ENCODE data around the gene GAB1. TPM values are rescaled to one million over a fixed set of nuclear protein-coding genes. Genes with fewer than 3 reads are reported as not detected.

The GAB1 gene
- total RNA-seq, 1 donor from 2014 or later: 44.6 TPM

DNA sequence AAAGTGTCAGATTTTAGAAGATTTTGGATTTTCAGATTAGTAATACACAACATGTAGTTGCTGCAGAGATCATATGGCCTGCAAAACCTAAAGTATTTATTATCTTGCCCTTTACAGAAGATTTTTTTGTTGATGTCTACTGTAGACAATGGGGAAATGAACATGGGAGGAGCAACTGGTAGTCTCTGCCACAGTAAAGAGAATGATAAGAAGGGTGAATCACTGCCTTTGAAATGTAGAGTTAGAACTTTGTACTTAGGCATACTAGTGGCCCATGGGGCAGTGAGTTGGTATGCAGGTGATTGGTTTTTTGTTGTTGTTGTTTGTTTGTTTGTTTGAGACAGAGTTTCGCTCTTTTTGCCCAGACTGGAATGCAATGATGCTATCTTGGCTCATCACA is 50.1 kb downstream of the GAB1 start:
- peaks cover 3% of the 10 kb centered on the region for H3K36me3 Mint-ChIP-seq
- H3K27me3 Mint-ChIP-seq (ENCODE audit: low read depth): no peaks in the 10 kb centered on the region
- no peak overlapping the region for H3K4me3 Mint-ChIP-seq
- no peaks in the 10 kb centered on the region for H3K9me3 Mint-ChIP-seq
- H3K4me1 Mint-ChIP-seq: peaks cover 53% of the 10 kb centered on the region
- TF ChIP-seq, protein P1, sequence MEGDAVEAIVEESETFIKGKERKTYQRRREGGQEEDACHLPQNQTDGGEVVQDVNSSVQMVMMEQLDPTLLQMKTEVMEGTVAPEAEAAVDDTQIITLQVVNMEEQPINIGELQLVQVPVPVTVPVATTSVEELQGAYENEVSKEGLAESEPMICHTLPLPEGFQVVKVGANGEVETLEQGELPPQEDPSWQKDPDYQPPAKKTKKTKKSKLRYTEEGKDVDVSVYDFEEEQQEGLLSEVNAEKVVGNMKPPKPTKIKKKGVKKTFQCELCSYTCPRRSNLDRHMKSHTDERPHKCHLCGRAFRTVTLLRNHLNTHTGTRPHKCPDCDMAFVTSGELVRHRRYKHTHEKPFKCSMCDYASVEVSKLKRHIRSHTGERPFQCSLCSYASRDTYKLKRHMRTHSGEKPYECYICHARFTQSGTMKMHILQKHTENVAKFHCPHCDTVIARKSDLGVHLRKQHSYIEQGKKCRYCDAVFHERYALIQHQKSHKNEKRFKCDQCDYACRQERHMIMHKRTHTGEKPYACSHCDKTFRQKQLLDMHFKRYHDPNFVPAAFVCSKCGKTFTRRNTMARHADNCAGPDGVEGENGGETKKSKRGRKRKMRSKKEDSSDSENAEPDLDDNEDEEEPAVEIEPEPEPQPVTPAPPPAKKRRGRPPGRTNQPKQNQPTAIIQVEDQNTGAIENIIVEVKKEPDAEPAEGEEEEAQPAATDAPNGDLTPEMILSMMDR (IDR thresholded peaks at IDR 0.05; ENCODE audit: unreplicated experiment): no peak
- DNase-seq (ENCODE audit: low spot score in 2 of 2, unreplicated experiment in 2 of 2): no peak
- H3K27ac Mint-ChIP-seq: no peak overlapping the region

DNA sequence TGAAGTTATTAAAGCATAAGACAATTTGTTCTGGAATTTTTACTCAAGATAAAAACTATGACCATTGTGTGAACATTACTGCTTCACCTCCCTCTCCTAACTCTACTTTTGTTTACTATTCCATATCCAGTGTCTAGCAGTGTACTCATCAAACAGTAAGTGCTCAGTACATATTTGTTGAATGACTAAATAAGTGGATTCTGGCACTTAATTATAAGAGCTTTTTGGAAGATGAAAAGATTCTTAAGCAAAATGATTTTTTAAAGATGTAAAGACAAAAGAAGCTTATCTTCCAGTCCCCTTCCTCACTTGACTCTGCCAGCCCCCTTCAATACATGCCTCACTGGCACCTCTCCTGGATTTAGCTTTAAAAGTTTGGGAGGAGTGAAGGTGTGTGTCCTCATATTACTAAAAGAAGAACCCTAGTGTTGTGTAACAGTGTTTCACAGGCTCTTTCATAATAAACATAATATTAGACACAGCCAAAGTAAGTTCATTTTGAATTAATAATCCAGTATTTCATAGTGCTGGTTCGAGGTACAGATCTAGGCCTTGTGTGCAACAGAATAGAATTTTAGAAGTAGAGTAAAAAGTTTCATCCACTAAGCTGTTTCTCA is 53.0 kb downstream of the GAB1 start:
- TF ChIP-seq, protein P1 (IDR thresholded peaks at IDR 0.05; ENCODE audit: unreplicated experiment): no peak
- H3K9me3 Mint-ChIP-seq: no peaks in the 10 kb centered on the region
- no peak overlapping the region for H3K4me3 Mint-ChIP-seq
- H3K27ac Mint-ChIP-seq: peak overlapping the region; percentile 79
- DNase-seq (ENCODE audit: low spot score in 2 of 2, unreplicated experiment in 2 of 2): no peak
- peaks cover 3% of the 10 kb centered on the region for H3K36me3 Mint-ChIP-seq
- H3K4me1 Mint-ChIP-seq: peaks cover 43% of the 10 kb centered on the region
- H3K27me3 Mint-ChIP-seq (ENCODE audit: low read depth): no peaks in the 10 kb centered on the region

DNA sequence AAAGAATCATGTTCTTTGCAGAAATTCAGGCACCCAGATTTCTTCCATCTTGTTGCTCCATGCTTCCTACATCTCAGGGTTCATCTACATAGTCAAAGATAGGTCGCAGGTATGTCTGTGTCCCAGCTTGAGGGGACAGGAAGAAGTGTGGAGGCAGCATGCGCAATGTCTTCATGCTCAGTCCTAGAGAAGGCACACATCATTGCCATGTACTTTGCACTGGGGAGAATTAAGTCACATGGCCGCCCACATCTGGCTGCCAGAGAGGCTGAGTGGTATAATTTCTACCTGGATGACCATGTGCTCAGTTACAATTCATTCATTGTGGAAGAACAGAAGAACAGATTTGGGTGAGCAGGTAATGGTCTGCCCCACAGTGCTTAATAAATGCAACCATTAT is 54.1 kb downstream of the GAB1 start:
- H3K36me3 Mint-ChIP-seq: peaks cover 3% of the 10 kb centered on the region
- H3K4me1 Mint-ChIP-seq: peaks cover 43% of the 10 kb centered on the region
- H3K9me3 Mint-ChIP-seq: no peaks in the 10 kb centered on the region
- DNase-seq (ENCODE audit: low spot score in 2 of 2, unreplicated experiment in 2 of 2): no peak
- no peak overlapping the region for H3K4me3 Mint-ChIP-seq
- TF ChIP-seq, protein P1 (IDR thresholded peaks at IDR 0.05; ENCODE audit: unreplicated experiment): no peak
- no peak overlapping the region for H3K27ac Mint-ChIP-seq
- no peaks in the 10 kb centered on the region for H3K27me3 Mint-ChIP-seq (ENCODE audit: low read depth)

DNA sequence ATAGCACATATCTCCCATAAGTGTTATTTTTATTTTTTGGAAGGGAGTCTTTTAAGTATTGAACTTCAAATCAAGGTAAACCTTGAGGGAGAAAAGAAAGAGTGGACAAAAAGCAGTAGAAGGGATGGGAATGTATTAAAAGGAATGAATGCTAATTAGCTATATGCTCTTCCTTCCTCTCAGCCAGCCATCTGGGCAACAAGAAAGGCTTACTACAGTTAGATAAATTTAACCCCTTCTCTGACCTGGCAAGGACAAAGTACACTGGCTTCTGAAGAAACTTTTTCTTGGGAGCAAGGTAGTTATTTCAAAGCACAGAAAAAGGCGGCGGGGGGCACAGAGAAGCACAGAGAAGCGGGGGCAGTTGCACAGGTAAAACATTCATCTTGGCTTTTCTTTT is 54.6 kb downstream of the GAB1 start:
- Mint-ChIP-seq H3K4me3 (no peak overlapping the region), H3K4me1 (peaks cover 45% of the 10 kb centered on the region), H3K27me3 (ENCODE audit: low read depth) (no peaks in the 10 kb centered on the region), H3K27ac (peak overlapping the region; percentile 84), H3K9me3 (no peaks in the 10 kb centered on the region), H3K36me3 (peaks cover 3% of the 10 kb centered on the region)
- no peak for DNase-seq (ENCODE audit: low spot score in 2 of 2, unreplicated experiment in 2 of 2)
- TF ChIP-seq, protein P1 (IDR thresholded peaks at IDR 0.05; ENCODE audit: unreplicated experiment): no peak

DNA sequence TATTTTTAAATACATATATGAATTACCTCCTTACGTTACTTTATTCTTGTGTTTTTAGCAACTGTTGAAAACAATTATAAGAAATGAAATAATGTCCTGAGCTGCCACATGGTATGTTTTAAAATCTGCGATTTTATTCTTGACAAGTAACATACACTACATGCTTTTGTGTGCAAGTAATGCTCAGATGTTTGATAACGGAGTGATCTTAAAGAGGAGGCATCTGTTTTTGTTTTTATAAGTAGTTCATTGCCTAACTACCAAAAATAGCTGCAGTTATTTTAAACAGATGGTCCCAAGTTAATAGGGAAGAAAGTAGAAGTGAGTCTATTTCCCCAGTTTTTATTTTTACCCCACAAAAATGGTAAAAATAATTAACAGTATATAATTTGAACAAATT is 55.2 kb downstream of the GAB1 start:
- Mint-ChIP-seq H3K36me3 (peaks cover 3% of the 10 kb centered on the region), H3K27ac (peak overlapping the region; percentile 84), H3K4me3 (no peak overlapping the region), H3K9me3 (no peaks in the 10 kb centered on the region), H3K4me1 (peaks cover 50% of the 10 kb centered on the region), H3K27me3 (ENCODE audit: low read depth) (no peaks in the 10 kb centered on the region)
- no peak for DNase-seq (ENCODE audit: low spot score in 2 of 2, unreplicated experiment in 2 of 2)
- TF ChIP-seq, protein P1 (IDR thresholded peaks at IDR 0.05; ENCODE audit: unreplicated experiment): no peak

DNA sequence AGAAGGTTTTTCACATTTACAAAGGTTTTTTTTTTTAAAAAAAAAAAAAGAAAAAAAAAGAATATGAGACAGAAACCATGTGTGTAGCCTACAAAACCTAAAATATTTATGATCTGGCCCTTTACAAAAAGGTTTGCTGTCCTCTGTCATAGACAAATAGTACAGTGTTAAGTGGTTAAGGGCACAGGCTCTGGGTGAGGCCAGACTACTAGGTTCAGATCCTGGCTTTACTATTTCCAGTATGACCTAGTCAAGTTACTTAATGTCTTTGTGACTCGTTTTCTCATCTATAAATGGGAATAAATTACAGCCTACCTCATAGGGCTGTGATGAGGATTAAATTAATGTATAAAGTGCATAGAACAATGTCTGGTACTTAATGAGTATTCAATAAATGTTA is 56.5 kb downstream of the GAB1 start:
- TF ChIP-seq, protein P1 (IDR thresholded peaks at IDR 0.05; ENCODE audit: unreplicated experiment): no peak
- Mint-ChIP-seq H3K36me3 (no peaks in the 10 kb centered on the region), H3K27ac (no peak overlapping the region), H3K27me3 (ENCODE audit: low read depth) (no peaks in the 10 kb centered on the region), H3K4me1 (peaks cover 54% of the 10 kb centered on the region), H3K9me3 (no peaks in the 10 kb centered on the region), H3K4me3 (no peak overlapping the region)
- DNase-seq (ENCODE audit: low spot score in 2 of 2, unreplicated experiment in 2 of 2): no peak

Data from mesothelial cell of epicardium (in vitro differentiated cells).